HK-2 (cell line): ENCODE measurements around the gene ROCK1.
"Not testable (repeated sequence)": the region's sequence is repeated elsewhere in the genome, so short reads cannot be mapped to it uniquely, and the experiment has no call there.

ENCODE experiments used
- DNase-seq: peaks from one replicate; pipeline ENCODE4 v3.0.0-alpha.2; 2018; ENCODE audit not compliant: unreplicated experiment

The ROCK1 gene

GRCh38 chr18:21053127-21053526 is 58.5 kb downstream of the ROCK1 start:
- DNase-seq: no peak

- DNase-seq: no peak
Observed at GRCh38 chr18:21052385-21052784, 59.2 kb downstream of the ROCK1 start.

- DNase-seq: no peak
Observed at GRCh38 chr18:21051620-21052019, 60.0 kb downstream of the ROCK1 start.

- DNase-seq: no peak
Observed at GRCh38 chr18:21049306-21049705, 62.3 kb downstream of the ROCK1 start.

- DNase-seq: no peak
Observed at GRCh38 chr18:21047126-21047525, 64.5 kb downstream of the ROCK1 start.

- no peak for DNase-seq
Observed at GRCh38 chr18:21040466-21040865, 71.1 kb downstream of the ROCK1 start.

- no peak for DNase-seq
Observed at GRCh38 chr18:21038201-21038600, 73.4 kb downstream of the ROCK1 start.

GRCh38 chr18:21031845-21032244 is 79.8 kb downstream of the ROCK1 start:
- no peak for DNase-seq

- not testable (repeated sequence) for DNase-seq
Observed at GRCh38 chr18:21018257-21018656, 93.4 kb downstream of the ROCK1 start.

GRCh38 chr18:21012308-21012707 is 99.3 kb downstream of the ROCK1 start:
- no peak for DNase-seq

GRCh38 chr18:21004726-21005125 is 106.9 kb downstream of the ROCK1 start:
- DNase-seq: no peak

GRCh38 chr18:21000667-21001066 is 110.9 kb downstream of the ROCK1 start:
- no peak for DNase-seq

GRCh38 chr18:20997371-20997770 is 114.2 kb downstream of the ROCK1 start:
- DNase-seq: no peak

GRCh38 chr18:20996418-20996817 is 115.2 kb downstream of the ROCK1 start:
- no peak for DNase-seq

- no peak for DNase-seq
Observed at GRCh38 chr18:20988726-20989125, 122.9 kb downstream of the ROCK1 start.

GRCh38 chr18:20975077-20975476 is 136.5 kb downstream of the ROCK1 start:
- DNase-seq: no peak

GRCh38 chr18:20971886-20972267 is 139.7 kb downstream of the ROCK1 start:
- no peak for DNase-seq

GRCh38 chr18:20966795-20967194 is 144.8 kb downstream of the ROCK1 start:
- no peak for DNase-seq

GRCh38 chr18:20963027-20963426 is 148.6 kb downstream of the ROCK1 start:
- no peak for DNase-seq

- DNase-seq: no peak
Observed at GRCh38 chr18:20960735-20961134, 150.9 kb downstream of the ROCK1 start.

GRCh38 chr18:20950827-20951226 is 160.8 kb downstream of the ROCK1 start:
- DNase-seq: not testable (repeated sequence)
